ENCODE measurements around the gene KRT32.

Gene KRT32

DNA sequence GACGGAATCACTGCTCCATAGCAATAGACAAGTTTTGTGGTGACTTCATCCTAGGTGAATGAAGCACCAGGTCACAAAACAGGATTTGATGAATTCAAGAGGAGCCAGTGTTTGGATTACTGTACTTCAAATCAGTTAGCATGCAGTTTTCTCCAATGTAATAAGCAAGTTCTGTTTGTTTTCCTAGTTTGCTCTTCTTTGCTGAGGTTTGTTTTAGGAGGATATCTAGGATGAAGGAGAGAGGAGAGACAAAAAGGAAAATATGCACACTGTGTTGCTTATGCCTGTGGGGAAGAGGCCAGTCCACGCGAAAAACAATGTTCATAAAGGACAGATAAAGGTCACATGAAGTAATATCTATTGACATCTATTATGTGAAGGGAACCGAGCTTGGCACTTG is 51.8 kb downstream of the KRT32 start:
- no peak for DNase-seq (ENCODE audit: insufficient read length, low spot score)
- no peak for FAIRE-seq
- TF ChIP-seq POLR2AphosphoS5 (IDR thresholded peaks at IDR 0.05; ENCODE audit: low read depth, low read length) (no peak), TAF1 (IDR thresholded peaks at IDR 0.05; ENCODE audit: low read depth, low read length) (no peak), POLR2A (IDR thresholded peaks at IDR 0.05; ENCODE audit: low read depth, low read length) (no peak), PAX5 (IDR thresholded peaks at IDR 0.05; ENCODE audit: insufficient read depth, low read length, severe bottlenecking) (no peak), SPI1 (IDR thresholded peaks at IDR 0.05; ENCODE audit: low read depth, low read length) (no peak), POU2F2 (IDR thresholded peaks at IDR 0.05; ENCODE audit: low read depth, low read length) (no peak)

DNA sequence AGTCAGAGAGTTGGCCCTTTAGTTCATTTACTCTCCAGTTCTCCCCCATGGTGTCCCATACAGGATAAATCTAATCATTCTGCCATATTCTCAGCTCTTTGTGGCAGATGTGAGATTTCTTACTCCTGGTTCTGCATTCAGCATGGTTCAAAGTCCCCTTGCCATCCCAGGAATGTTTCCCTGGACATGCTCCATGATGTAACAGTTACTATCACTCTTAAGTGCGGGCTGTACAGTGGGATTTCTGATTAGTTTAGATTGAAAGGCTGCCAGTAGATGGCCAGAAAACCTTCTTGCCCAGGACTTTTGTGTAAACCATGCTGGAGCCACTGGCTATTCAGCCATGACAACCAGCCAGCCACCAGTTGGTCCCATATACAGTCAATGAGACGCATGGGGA is 53.2 kb downstream of the KRT32 start:
- FAIRE-seq (no peak), DNase-seq (ENCODE audit: insufficient read length, low spot score) (no peak)
- TF ChIP-seq SPI1 (IDR thresholded peaks at IDR 0.05; ENCODE audit: low read depth, low read length) (no peak), POLR2AphosphoS5 (IDR thresholded peaks at IDR 0.05; ENCODE audit: low read depth, low read length) (no peak), POU2F2 (IDR thresholded peaks at IDR 0.05; ENCODE audit: low read depth, low read length) (no peak), POLR2A (IDR thresholded peaks at IDR 0.05; ENCODE audit: low read depth, low read length) (no peak), PAX5 (IDR thresholded peaks at IDR 0.05; ENCODE audit: insufficient read depth, low read length, severe bottlenecking) (no peak), TAF1 (IDR thresholded peaks at IDR 0.05; ENCODE audit: low read depth, low read length) (no peak)

DNA sequence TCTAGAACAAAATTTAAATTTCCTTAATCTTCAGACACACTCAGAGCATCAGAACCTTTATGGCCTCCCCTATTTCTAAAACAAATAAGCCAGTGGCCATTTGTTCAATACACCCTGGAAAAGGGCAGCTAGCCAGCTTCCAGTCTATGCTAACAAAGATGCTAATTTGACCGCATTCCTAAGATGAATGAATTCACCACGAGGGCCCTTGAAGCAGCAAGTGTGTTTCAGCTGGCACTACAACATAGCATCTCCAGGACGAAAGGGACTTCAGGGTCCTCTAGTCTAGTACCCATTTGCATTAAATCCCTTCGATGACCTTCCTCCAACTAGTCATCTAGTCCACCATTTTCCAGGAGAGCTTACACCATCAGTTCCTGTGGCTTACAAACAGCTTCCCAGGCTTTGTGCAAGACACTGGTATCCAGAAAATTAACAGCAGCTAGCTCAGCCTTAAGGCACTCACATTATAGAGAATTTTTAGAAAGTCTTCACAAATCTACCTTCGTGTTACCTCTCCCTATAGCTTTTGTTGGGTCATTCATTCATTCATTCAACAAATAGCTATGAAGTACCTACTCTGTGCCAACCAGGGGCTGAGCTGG is 53.7 kb downstream of the KRT32 start:
- FAIRE-seq (no peak), DNase-seq (ENCODE audit: insufficient read length, low spot score) (no peak)
- no peak for TF ChIP-seq SPI1 (IDR thresholded peaks at IDR 0.05; ENCODE audit: low read depth, low read length)
- TF ChIP-seq POLR2A (IDR thresholded peaks at IDR 0.05; ENCODE audit: low read depth, low read length), result no peak
- no peak for TF ChIP-seq POU2F2 (IDR thresholded peaks at IDR 0.05; ENCODE audit: low read depth, low read length)
- no peak for TF ChIP-seq POLR2AphosphoS5 (IDR thresholded peaks at IDR 0.05; ENCODE audit: low read depth, low read length)
- no peak for TF ChIP-seq PAX5 (IDR thresholded peaks at IDR 0.05; ENCODE audit: insufficient read depth, low read length, severe bottlenecking)
- TF ChIP-seq TAF1 (IDR thresholded peaks at IDR 0.05; ENCODE audit: low read depth, low read length), result no peak

DNA sequence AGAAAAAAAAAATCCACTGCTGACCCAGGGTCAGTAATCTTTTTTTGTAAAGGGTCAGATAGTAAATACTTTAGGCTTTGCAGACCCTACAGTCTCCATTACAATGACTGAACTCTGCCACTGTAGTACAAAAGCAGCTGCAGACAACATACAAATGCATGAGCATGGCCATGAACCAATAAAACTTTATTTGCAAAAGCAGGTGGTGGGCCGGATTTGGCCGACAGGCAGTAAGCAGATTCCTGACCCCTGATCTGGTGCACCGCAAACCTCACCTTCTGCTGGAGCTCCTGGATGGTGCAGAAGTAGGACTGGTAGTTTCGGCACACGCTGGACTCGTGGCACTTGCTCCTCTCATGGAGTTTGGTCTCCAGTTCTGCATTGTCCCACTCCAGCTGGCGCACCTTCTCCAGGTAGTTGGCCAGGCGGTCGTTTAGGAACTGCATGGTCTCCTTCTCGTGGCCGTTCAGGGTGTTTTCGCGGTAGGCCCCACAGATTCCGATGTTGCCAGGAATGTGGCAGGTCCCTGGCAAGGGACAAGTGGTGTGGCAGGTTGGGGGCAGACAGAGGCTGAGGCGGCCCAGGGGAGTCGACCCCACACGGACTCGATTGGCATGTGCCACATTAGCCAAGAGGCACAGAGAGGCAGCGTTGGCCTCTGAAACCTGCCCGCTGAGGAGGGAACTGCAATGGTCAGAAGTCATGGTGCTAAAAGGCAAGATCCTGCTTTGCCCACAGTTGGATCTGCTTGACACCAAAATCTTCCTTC is 55.9 kb downstream of the KRT32 start:
- no peak for FAIRE-seq
- no peak for DNase-seq (ENCODE audit: insufficient read length, low spot score)

More for the DNA sequence above, 55.9 kb downstream of the KRT32 start:
- no peak for TF ChIP-seq PAX5 (IDR thresholded peaks at IDR 0.05; ENCODE audit: insufficient read depth, low read length, severe bottlenecking)
- no peak for TF ChIP-seq POLR2A (IDR thresholded peaks at IDR 0.05; ENCODE audit: low read depth, low read length)
- no peak for TF ChIP-seq SPI1 (IDR thresholded peaks at IDR 0.05; ENCODE audit: low read depth, low read length)
- no peak for TF ChIP-seq TAF1 (IDR thresholded peaks at IDR 0.05; ENCODE audit: low read depth, low read length)
- TF ChIP-seq POU2F2 (IDR thresholded peaks at IDR 0.05; ENCODE audit: low read depth, low read length), result no peak
- TF ChIP-seq POLR2AphosphoS5 (IDR thresholded peaks at IDR 0.05; ENCODE audit: low read depth, low read length), result no peak

Data from GM12891 (cell line).